ENCODE measurements around the gene PRDM7.
"Not testable (repeated sequence)": the region's sequence is repeated elsewhere in the genome, so short reads cannot be mapped to it uniquely, and the experiment has no call there.

PRDM7 gene

DNA sequence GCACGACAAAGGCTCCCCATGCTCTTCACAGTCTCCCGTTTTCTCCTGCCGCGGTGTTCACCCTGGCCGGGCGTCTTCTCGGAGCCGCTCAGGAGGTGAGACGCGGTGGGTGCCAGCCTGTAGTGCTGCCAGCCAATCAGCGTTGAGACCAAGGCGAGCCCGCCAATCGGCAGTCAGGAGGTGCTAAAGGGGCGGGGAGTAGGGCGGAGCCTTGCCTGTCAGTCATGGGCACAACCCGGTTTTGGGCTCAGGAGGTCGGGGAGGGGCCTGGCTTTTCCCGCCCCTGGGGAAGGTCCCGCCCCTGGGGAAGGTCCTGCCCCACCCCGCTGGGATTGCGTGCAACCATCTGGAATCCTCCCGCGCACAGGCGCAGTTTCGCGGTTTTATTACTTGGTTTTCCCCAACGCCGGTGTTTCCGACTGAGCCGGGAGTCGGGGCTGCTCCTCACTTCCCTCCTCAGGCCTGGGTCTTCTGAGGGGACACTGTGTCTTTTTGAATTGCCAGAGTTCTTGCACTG lies at the start of gene PRDM7:
TSS of gene PRDM7 (minus strand) at position 92 of the 517 bp plus-strand sequence. CDS start 1,421 bp downstream, outside the sequence.
- TF ChIP-seq, protein P1, sequence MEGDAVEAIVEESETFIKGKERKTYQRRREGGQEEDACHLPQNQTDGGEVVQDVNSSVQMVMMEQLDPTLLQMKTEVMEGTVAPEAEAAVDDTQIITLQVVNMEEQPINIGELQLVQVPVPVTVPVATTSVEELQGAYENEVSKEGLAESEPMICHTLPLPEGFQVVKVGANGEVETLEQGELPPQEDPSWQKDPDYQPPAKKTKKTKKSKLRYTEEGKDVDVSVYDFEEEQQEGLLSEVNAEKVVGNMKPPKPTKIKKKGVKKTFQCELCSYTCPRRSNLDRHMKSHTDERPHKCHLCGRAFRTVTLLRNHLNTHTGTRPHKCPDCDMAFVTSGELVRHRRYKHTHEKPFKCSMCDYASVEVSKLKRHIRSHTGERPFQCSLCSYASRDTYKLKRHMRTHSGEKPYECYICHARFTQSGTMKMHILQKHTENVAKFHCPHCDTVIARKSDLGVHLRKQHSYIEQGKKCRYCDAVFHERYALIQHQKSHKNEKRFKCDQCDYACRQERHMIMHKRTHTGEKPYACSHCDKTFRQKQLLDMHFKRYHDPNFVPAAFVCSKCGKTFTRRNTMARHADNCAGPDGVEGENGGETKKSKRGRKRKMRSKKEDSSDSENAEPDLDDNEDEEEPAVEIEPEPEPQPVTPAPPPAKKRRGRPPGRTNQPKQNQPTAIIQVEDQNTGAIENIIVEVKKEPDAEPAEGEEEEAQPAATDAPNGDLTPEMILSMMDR (IDR thresholded peaks at IDR 0.05; ENCODE audit: insufficient read depth, missing control alignments), result no peak
- no peak for FAIRE-seq
- DNase-seq (ENCODE audit: insufficient read length, low spot score), result no peak

DNA sequence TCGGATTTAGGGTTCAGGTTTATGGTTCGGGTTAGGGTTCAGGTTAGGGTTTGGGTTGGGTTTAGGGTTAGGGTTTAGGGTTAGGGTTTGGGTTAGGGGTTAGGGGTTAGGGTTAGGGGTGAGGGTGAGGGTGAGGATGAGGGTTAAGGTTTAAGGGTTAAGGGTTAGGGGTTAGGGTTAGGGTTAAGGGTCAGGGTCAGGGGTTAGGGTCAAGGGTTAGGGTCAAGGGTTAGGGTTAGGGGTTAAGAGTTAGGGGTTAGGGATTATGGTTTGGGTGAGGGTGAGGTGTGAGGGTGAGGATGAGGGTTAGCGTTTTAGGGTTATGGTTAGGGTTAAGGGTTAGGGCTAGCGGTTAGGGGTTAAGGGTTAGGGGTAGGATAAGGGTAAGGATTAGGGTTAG lies 44.7 kb upstream of the PRDM7 start:
- FAIRE-seq; DNase-seq (ENCODE audit: insufficient read length, low spot score): not testable (repeated sequence)

DNA sequence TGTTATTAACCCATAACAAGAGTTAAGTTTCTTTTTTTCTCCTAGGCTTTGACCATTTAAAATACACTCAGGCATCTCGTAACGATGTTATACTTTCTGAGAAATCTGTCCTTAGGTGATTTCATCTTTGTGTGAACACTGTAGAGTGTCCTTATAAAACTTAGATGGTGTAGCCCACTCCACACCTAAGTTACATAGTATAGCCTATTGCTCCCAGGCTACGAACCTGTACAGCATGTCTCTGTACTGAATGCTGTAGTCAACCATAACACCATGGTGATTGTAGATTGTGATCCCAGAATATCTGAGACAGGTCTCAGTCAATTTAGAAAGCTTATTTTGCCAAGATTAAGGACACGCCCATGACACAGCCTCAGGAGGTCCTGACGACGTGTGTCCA lies 30.5 kb upstream of the PRDM7 start:
- FAIRE-seq, result not testable (repeated sequence)

DNA sequence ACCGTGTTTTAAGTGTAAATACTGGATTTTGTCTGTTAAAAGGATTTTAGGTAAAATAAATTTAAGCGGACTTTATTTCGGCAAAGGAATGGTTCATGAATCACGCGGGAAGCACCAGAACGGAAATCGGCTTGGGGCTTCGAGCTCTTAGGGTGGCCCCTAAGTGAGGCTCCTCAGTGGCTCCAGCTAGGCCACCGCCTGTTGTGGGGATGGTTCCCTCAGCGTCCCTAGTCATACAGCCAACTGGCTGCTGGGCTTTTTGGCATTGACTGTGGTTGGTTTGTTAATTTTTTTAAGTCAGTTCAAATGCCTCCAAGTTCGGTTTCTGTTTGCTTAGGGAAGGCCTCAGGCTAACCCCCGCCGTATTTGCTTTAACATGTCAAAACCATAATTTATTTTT lies 29.9 kb upstream of the PRDM7 start:
- FAIRE-seq; DNase-seq (ENCODE audit: insufficient read length, low spot score): not testable (repeated sequence)

More for the DNA sequence above, 30.5 kb upstream of the PRDM7 start:
- DNase-seq (ENCODE audit: insufficient read length, low spot score), result not testable (repeated sequence)

DNA sequence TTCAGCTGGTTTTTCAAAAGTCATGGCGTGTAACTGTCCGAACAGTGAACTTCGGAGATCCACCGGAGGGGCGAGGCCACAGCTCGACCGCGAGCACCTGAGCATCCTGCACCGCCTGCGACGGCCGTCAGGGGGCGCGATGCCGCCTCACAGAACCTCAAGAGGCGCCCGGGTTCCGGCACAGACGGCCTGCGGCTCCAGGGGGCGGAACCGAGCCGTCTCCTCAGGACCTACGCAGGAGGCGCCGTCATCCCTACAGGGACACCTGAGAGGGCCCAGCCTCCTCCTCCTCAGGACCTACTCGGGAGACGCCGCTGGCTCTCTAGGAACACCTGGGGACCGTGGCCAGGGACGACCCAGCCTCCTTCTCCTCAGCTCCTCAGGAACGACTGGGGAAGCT lies 29.1 kb upstream of the PRDM7 start:
- not testable (repeated sequence) for DNase-seq (ENCODE audit: insufficient read length, low spot score); FAIRE-seq

DNA sequence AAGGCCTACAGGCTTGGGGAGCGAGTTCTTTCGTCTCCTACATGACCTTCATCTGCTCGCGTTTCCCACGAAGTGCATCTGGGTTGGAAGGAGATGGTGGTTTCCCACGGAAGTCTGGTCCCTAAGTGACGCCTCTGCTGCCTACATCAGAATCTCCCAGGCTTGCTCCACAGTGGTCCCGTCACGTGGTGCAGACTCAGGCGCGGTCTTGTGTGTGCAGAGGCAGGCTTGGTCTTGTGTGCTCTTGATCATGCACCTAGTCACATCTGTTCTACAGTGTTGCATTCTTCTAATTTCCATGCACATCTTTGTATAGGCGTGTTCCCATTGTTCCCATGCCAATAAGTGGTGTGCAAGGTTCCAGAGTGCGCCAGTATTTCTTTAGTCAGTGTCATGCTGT lies 27.6 kb upstream of the PRDM7 start:
- FAIRE-seq; DNase-seq (ENCODE audit: insufficient read length, low spot score): not testable (repeated sequence)

- not testable (repeated sequence) for DNase-seq (ENCODE audit: insufficient read length, low spot score); FAIRE-seq
Measured at GRCh38 chr16:90102086-90102884, 25.2 kb upstream of the PRDM7 start.

DNA sequence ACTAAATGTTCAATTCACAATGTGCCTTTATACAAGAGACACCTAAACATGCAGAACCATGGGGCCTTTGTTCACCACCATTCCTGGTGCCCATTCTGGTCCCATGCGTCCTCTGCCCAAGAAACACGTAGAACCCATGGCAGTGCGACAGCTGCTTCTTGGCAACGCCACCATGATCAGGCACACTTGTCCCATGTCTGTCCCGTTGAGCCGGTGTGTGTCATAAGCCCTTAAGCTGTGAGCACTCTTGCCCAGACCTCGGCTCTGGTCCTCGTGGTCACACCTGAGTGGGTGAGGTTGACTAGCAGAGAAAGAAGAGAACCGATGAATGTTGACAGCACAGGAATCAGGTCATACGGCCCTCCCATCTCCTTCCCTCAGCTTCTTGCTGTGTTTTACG lies 24.2 kb upstream of the PRDM7 start:
- not testable (repeated sequence) for FAIRE-seq; DNase-seq (ENCODE audit: insufficient read length, low spot score)

GRCh38 chr16:90100790-90101189 lies 23.7 kb upstream of the PRDM7 start:
- FAIRE-seq, result not testable (repeated sequence)

DNA sequence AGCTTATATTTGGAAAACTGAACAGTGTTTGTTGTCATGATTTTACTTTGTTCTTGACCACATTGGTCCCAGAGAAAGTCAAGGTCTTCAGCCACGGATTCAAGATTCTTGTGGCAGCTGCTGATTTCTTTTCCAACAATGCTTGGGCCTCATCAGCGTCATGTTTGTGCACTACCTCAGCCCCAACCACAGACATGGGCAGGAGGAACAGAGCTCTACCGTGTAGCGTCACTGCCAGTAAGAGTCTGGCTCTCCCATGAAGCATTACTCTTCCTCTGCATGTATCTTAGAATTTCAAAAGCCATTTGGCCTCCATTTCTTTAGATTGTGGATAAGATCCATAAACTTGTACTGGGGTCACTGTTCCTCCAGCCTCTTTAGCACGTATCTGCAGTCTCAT lies 23.1 kb upstream of the PRDM7 start:
- not testable (repeated sequence) for FAIRE-seq; DNase-seq (ENCODE audit: insufficient read length, low spot score)

More at GRCh38 chr16:90100790-90101189, 23.7 kb upstream of the PRDM7 start:
- DNase-seq (ENCODE audit: insufficient read length, low spot score), result not testable (repeated sequence)

DNA sequence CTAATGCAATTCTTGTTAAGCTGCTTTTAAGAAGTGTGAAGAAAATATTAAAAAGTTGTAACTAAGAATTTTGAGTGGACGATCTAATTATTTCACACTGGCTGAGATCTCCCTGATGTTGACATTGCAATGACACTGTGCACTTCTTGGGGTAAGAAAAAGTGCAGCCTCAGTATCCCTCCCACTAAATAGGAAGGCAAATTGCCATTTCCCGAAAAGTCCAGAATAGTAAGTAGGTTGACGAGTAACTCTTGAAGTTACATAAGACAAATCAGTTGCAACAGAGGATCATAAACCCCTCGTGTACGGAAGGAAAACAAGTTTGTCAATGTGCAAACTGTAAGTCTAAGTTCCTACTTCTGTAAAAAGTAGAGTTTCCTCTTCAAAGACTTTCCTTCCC lies 21.8 kb upstream of the PRDM7 start:
- DNase-seq (ENCODE audit: insufficient read length, low spot score); FAIRE-seq: not testable (repeated sequence)

- not testable (repeated sequence) for DNase-seq (ENCODE audit: insufficient read length, low spot score); FAIRE-seq
Measured at GRCh38 chr16:90097010-90097684, 20.0 kb upstream of the PRDM7 start.

GRCh38 chr16:90094791-90095190 lies 17.7 kb upstream of the PRDM7 start:
- not testable (repeated sequence) for DNase-seq (ENCODE audit: insufficient read length, low spot score); FAIRE-seq

GRCh38 chr16:90094296-90094695 lies 17.2 kb upstream of the PRDM7 start:
- not testable (repeated sequence) for FAIRE-seq

GRCh38 chr16:90093799-90094198 lies 16.7 kb upstream of the PRDM7 start:
- DNase-seq (ENCODE audit: insufficient read length, low spot score); FAIRE-seq: not testable (repeated sequence)

More at GRCh38 chr16:90094296-90094695, 17.2 kb upstream of the PRDM7 start:
- not testable (repeated sequence) for DNase-seq (ENCODE audit: insufficient read length, low spot score)

GRCh38 chr16:90092781-90093180 lies 15.7 kb upstream of the PRDM7 start:
- not testable (repeated sequence) for FAIRE-seq; DNase-seq (ENCODE audit: insufficient read length, low spot score)

Measured in D721Med (cell line).